Daoy (cell line): Measurements from ENCODE around the gene USP24. TPM values are rescaled to one million over a fixed set of nuclear protein-coding genes. Genes with fewer than 3 reads are reported as not detected.
"Not testable (repeated sequence)": the region's sequence is repeated elsewhere in the genome, so short reads cannot be mapped to it uniquely, and the experiment has no call there.

ENCODE experiments used
- DNase-seq: peaks from one replicate; pipeline ENCODE4 v3.0.0-alpha.2; 2015; ENCODE audit warnings: low read depth
- total RNA-seq: library from RNA; depleted of rRNA; stranded (reverse); fragments of >200 nt; shearing (Covaris generic); gene quantifications from 2 replicates; pipeline ENCODE4 v1.2.3, GENCODE V29; 2014

The USP24 gene
- total RNA-seq, 1 experiment from 2014 or later, result 19.7 TPM

DNA sequence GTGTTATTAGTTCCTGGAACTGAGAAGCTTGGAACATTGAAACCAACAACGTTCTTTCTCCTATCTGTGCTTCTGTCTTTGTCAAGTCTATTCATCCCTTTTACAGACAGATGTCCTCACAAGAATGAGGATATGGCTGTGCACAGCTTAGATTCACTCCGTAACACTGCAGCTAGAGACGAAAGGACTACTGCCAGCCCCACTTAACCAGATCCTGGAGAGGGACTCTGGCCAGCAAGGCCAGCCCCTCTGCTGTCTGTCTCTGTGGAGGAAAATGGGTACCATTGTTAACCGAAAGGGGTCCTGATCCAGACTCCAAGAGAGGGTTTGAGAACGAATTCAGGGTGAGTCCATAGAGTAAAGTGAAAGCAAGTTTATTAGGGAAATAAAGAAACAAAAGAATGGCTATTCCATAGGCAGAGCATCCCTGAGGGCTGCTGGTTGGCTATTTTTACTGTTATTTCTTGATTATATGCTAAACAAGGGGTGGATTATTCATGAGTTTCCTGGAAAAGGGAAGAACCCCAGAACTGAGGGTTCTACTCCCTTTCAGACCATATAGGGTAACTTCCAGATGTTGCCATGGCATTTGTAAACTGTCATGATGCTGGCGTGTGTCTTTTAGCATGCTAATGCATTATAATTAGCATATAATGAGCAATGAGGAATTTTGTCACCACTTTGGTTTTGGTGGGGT is 17.4 kb upstream of the USP24 start:
- no peak for DNase-seq

DNA sequence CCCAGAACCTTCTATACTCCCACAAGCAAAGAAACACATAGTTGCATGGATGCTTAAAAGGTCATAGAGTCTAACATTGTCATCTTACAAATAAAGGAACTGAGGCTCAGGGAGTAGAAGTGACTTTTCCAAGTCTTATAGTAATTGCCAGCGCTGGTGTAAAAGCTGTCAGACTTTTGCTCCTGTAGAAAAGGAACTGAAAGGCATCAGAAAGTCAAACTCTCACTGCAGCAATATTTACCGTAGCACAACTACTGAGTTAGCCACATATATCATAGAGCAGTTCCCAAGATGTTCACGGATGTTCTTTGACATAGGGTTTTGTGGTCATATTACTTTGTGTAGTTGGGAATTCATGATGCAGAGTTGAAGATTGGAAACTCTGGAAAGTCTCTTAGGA is 16.6 kb upstream of the USP24 start:
- DNase-seq, result no peak

DNA sequence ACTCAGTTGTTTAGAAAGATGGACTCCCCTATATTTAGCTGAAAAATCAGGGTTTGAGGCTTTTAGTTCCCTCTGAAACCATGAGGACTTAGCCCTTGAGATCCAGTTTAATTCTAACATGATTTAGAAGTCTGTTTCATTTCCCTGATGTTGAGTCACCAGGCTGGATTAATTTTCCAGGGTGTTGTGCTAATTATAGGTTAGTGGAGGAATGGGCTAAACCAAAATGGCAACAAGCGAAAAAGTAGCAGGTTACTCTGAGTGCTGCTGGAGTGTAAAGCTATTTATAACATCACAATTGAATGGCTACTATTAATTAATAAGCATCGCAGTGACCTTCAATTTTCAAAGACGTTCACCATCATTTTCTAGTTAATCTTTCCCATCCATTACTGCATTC is 15.5 kb upstream of the USP24 start:
- DNase-seq, result no peak

DNA sequence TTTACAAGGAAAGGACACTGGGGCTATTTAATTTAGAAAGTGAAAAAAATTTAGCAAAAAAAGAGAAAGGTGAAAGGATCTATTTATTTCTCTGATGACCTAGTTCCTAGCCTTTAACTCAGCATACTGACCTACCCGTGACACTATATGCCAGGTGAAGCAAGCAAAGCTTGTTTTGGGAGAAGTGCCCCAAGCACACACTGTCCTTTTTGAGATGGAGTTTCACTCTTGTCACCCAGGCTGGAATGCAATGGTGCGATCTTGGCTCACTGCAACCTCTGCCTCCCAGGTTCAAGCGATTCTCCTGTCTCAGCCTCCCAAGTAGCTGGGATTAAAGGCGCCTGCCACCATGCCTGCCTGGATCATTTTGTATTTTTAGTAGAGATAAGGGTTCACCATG is 14.6 kb upstream of the USP24 start:
- not testable (repeated sequence) for DNase-seq

DNA sequence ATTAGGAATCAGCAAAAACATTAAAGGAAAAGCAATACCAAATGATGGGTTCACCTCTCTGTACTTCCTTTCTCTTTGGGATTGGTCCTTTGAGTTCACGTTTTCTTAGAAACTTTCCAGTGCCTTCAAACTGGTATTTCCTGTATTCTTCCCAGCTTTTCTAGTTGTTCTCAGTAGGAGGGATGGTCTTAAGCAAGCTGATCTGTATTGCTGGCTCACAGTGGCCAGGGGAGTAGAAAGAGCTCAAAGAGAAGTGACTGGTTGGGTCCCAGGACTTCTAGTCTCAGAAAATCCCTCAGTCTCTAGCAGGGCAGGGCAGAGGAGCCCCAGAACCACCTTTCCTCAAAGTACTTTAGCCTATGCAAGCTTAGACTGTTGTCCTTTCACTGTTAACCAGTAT is 10.1 kb upstream of the USP24 start:
- DNase-seq, result no peak

DNA sequence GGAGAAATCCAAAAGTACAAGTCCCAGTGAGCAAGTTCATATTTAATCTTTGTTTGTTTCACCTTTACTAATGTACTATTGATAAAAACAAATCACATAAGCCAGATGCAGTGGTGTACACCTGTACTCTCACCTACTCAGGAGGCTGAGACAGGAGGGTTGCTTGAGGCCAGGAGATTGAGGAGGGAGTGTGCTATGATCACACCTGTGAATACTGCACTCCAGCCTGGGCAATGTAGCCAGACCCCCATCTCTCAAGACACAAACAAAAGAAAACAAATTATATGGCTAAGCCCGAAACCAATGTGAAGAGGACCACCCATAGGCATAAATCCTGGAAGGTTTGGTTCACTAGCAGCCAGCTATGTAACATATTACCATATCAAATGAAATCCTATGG is 9.6 kb upstream of the USP24 start:
- DNase-seq, result no peak

DNA sequence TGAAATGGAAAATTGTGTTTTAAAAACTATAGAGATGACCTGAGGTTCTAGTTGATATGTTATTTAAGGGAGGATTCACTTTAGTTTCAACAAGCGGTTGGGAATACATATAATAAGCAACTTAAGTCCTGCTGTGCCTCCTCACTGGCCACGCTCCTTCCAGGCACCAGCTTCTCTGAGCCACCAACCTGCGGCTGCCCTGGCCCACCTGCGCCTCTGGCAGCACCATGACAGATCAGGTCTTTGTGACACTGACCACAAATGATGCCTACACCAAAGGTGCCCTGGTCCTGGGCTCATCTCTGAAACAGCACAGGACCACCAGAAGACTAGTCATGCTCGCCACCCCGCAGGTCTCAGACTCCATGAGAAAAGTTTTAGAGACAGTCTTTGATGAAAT is 7.0 kb upstream of the USP24 start:
- DNase-seq, result no peak

DNA sequence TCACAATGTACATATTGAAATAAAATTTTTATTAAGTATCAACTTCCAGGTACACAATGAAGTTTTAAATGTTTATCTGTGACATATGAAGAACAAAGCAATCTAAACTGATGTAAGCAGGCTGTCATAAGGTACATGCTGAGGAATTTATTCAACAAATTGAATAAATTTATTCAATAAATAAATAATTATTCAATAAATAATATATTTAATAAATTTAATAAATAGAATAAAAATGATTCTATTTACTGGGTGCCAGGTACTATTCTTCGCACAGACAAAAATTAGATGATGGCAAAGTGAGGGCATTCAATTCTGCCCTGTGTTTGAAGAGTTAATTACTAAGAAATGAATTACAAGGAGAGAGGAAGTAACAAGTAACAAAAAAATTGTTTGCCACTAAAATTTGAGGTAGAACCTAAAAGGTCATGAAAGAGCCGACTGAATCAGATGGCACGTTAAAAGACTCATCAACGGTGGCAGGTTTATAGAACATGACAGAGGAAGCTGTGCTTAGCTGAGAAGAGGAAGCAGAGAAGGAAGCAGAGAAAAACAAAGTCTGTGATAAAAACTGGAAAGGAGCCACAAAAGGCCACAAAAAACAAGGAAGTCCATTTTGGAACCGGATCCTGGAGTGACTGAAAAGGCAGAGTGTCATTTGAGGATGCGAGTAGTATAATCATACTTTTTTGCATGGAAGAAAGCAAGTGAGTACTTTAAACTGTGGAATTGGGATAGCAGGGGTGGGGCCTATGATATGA is 2.2 kb upstream of the USP24 start:
- DNase-seq, result peak; percentile 25

DNA sequence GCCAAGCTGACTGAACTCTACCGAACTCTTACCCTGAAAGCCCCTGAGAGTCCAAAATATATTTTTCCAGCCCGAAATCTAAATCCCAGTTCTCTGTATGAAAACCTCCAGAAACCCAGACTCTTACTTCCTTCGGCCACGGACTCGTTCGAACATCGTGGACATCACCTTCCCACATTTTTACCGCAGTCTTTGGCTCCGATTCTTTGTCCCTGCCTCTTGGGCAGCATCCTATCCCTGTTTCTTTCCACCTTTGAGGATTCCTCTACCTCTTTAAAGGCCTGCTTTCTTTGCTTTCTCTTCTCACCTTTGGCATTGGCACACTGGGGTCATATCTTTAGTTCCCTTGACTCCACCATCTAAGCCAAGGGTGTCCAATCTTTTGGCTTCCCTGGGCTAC is 932 bp upstream of the USP24 start:
- no peak for DNase-seq

DNA sequence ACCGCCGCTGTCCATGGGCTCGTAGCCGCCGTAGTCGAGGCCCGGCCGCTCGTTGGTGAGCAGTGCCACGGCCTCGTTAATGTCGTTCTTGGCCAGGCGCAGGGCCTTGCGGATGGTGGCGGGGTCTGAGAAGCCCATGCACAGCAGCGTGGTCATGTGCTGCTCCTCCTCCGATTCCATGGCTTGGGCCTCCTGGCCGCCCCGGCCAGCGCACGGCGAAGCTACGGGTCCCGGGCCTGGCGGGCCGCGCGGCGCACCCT is 300 bp downstream of the USP24 start:
- no peak for DNase-seq

DNA sequence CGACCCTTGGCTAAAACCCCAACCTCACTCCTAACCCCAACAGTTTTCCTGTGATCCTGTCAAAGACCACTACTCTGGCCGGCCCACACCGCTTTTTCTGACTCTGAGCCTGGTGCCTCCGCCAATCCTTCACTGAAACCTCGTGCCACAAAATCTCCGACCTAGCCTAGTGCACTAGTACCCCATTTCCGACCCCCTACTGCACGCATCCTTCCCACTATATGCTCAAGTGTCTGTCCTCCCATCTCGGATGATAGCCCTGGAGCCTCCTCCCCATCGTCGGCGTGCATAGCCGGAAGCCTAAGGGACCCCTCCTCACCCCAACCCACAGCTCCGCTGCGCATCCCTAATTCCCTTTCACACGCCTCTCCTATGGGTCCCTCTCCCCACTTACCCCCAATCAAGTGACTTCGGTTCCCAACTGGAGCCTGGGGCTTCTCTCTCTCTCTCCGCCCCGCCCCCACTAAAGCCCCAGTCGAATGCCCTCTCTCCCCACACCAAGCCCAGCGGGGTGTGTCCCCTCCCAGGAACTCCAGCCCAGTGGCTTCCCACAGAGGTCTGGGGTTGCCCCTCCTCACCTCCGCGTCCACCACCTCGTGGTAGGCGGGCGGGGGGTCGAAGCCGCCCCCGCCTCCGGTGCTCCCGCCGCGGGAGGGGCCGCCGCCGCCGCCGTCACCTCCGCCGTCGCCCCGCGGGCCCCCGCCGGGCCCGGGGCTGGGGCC is 791 bp downstream of the USP24 start:
- DNase-seq, result peak; percentile 55

DNA sequence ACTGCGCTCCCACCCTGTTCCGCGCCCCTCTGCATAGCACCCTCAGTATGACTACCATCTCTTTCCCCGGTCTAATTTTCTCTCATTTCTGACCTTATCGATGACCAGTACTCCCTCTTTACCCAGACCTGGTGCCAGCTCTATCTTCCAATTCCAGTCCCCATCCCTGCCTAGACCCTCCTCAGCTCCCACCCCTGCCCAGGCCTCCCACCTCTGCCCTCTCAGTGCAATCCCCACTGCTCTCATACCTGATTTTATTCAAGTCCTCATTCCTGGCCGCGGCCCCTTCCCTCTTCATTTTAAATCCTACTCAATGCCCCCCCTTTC is 1.3 kb downstream of the USP24 start:
- no peak for DNase-seq

DNA sequence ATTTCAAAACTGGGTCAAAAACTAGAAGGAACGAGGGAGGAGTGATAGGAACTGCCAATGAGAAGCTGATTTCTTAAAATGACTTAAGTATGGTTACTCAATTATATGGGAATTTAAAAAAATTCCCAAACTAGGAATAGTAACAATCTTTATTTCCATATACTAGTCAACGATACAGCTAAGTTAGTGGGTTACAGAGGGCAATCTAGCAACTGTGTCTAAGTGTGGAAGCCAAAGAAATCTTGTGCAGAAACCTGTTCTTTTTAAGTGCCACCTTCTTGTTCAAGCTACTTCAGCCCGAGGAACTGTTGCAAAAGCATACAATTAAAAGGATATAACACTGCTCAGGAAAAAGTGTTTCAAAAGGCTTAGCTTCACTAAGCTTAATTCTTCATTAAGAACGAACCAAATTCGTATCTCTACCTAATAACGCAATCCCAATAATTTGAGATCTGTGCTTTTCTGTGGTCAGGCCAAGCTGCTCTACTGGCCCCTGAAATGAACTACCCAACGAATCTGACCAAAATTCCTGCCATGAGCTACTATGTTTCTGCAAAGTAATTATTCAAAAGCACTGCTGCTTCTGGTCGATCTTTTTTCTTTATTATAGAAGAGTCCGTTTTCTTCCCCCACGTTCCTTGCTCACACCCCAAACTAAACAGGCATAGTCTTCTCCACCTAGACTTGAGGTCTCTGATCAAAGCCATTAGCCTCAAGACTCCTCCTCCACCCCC is 1.8 kb downstream of the USP24 start:
- DNase-seq, result no peak

DNA sequence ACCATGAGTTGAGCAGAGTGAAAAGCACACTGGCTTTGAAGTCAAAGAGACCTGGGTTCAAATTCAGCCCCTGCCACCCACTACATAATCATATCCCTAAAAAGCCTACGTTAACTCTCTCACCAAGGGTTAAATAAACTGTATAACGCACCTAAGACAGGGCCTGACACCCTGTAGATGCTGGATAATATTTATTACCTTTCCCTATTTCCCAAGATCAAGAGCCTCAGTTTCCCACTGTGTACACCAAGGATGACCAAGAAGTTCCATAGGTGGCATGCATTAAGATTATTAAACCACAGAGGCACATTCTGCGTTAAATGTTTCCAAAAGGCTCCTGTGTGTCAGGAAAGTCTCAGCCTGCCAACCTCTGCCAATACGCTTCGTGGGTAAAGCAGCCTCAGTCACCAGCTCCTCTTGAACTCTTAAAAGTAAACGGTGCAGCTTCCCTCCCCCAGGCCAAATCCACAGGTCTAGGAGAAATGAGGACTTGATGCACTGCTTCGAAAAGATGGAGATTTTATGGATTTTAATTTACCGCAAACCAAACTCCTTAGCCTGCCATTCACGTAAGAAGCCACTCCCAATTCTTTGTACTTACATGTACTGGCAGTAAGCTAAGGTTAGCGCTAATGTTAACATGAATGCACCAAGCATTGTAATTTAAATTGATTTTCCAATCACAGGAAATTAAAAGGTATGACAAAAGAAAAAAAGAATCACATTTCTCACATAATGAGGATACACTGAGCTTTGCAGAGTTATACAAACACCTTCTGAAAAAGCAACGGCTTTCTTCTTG is 2.6 kb downstream of the USP24 start:
- DNase-seq, result no peak

DNA sequence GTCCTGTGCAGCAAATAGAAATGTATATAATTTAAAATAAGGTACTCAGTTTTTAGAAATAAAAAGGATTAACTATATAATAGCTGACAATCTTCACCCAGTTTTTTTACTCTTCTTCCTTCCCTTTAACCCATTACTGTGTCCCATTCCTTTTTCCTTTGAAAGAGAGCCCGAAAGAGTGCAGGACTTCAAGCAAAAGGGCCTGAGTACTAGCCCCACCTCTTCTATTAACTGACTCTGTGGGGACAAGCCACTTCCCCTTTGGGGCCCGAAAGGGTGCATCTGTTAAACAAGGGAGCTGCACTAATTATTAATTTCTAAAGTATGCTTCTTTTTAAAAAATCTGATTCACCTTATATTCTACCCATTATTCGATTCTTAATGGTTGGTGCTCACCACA is 3.3 kb downstream of the USP24 start:
- no peak for DNase-seq

DNA sequence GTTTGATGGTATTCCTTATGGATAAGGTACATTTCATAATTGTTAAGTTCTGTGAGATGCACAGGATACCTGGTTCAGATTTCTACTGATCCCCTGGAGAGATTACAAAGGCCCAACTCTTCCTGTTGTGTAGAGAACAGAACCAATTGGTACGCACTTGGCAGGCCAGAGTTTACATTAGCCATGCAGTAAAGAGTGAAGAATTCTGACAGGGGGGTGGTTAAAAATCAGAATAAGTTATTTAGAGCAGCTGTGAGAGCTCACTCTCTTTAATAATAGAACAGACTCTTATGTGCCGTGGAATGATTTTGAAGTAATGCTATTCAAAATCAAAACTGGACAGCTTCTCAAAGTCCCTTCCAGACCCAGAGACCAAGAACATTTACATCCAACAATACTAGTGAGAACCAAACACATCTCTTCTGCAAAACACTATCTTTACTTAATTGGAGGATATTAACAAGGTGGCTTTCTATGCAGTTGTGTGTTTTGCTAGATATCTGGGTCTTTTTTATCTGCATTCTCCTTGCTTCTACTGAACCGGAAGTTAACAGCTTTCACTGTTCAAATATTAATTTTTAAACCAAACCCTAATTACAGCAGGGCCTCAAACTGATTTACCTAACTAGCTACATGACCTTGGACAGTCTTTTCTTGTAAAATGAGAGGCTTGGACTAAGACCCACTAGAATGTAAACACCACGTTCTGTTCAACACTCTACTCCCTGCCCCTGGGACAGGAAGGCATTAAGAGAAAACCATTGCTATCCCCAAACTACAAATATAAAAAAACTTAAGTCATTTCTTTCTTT is 4.0 kb downstream of the USP24 start:
- DNase-seq, result no peak

DNA sequence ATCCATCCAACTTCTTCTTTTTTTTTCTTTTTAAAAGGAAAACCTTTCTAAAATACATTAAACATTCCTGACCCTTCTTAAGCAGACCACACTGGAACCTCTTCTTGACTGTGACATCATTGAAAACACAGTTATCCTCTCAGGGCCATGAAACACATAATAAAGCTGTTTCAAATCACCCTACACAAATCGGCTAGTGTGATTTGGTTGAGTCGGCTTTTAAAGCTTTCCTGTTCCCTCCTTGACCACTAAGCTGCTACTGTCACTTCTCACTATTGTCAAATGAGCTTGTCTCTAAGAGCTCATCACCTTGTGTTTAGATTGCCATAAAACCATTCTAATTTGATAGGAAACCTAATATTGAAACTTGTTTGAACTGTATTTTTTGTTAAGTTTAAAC is 5.9 kb downstream of the USP24 start:
- DNase-seq, result no peak

DNA sequence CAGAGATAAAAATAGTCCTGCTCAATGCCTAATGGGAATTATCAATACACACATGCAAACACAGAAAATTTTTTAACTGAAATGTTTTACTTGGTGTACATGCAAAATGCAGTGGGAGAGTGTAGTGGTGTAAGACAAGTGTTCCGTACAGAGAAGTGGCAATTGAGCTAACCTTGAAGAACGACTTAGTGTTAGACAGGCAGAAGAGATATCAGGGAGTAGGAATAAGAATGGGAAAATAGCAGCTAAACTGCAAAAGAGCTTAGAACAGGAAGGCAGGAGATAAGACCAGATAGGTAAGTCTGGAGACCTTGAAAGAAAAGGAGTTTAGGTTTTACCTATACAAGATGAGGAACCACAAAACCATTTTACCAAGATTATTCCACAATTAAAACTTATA is 9.0 kb downstream of the USP24 start:
- DNase-seq, result no peak

DNA sequence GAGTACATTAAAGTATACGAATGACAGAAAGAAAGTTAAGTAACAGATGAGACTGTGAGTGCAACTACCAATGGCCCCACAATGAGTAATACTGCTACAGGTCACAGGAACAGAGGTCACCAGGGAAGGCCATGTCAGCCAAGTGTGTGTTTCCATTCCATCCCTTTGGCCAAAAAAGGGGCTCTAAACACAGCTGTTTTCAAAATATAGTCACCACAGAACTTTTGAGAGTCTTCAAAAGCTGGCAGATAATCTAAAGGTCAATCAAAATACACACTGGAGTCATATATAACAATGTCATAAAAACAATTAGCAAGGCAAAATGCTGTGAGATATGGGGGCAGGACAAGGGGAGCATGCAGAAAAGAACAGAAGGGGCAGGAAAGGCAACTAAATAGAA is 10.2 kb downstream of the USP24 start:
- no peak for DNase-seq

DNA sequence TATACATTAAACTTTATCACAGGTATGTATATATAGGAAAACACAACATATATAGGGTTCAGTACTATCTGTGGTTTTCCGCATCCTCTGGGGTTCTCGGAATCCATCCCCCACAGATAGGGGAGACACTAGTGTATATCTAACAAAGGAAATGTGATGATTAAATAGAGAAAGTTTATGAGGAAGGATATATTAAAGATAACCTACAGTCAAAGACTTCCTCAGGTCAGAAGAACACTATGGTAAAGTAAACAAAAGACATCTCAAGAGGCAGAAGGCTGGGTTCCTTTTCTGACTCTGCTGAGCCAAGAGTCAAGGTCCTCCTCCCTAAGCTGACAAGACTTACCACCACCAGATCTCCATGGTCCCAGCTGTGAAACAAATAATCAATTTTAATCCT is 12.1 kb downstream of the USP24 start:
- no peak for DNase-seq

DNA sequence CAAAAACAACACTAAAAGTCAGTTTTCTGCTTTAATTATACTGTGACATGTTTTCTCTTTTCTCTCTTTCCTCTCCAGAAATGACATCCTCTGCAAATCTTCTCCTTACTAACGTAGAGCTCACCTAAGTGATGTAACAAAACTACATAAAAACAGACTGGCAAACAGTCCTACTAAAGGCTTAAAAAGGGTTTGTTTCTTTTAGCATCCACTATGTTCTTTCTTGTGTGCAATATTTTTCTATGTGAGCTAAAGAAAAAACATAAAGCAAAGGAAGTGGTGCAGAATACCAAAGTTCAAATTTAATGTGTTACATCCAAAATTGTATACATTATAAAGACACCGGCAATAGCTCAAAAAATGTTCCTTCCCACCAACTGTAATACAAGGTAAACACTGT is 14.5 kb downstream of the USP24 start:
- DNase-seq, result no peak
